HEK293T (cell line): Measurements from ENCODE around the gene KRT16.

Experiments
- ARNT ChIP-seq: fragments of 450-650 bp; IDR thresholded peaks from 2 replicates; pipeline ENCODE4 v1.6.1; 2017; ENCODE audit warnings: mild to moderate bottlenecking
- FOXM1 ChIP-seq: fragments of 450-650 bp; IDR thresholded peaks from 2 replicates; pipeline ENCODE4 v1.6.1; 2017; ENCODE audit warnings: mild to moderate bottlenecking, borderline replicate concordance

DNA sequence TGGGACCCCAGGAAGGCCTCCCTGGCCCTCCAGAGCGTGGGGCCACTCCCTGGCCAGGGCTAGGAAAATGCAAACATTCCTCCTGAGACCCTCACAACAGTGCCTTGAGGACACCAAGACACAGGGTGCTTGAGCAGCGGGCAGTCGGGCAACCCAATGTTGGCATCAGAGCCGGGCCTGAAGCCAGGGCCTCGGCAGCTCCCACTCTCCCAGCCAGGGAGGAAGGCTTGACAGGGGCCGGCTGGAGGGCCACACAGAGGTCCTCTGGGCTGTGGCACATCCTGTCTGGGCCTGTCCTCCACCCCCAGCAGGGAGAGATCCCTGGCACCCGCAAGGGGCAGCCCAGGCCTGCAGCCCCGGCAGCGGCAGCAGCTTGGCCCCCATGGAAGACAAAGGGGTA is 24.1 kb upstream of the KRT16 start:
- no peak for TF ChIP-seq FOXM1
- no peak for TF ChIP-seq ARNT
